ENCODE data around the gene LAMC1.

The LAMC1 gene

DNA sequence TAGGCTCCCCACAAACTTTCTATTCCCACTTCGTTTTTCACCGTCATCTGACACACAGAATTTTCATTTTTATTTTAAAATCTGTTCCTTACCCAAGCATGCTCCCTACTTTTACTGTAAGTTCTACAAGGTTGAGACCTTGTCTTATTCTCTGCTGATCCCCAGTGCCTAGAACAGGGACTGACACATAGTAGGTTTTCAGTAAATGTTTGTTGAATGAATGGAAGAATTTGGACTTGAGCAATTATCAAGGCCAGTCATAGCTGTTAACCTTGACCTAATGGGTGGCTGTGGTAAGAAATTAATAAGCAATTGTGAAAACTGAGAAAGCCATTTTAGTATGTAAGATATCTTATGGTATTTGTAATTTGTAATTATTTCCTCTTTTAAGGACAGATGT, 71.1 kb downstream of the LAMC1 start:
- no peak for DNase-seq (ENCODE audit: low spot score)
- TF ChIP-seq, protein P1, sequence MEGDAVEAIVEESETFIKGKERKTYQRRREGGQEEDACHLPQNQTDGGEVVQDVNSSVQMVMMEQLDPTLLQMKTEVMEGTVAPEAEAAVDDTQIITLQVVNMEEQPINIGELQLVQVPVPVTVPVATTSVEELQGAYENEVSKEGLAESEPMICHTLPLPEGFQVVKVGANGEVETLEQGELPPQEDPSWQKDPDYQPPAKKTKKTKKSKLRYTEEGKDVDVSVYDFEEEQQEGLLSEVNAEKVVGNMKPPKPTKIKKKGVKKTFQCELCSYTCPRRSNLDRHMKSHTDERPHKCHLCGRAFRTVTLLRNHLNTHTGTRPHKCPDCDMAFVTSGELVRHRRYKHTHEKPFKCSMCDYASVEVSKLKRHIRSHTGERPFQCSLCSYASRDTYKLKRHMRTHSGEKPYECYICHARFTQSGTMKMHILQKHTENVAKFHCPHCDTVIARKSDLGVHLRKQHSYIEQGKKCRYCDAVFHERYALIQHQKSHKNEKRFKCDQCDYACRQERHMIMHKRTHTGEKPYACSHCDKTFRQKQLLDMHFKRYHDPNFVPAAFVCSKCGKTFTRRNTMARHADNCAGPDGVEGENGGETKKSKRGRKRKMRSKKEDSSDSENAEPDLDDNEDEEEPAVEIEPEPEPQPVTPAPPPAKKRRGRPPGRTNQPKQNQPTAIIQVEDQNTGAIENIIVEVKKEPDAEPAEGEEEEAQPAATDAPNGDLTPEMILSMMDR (IDR thresholded peaks at IDR 0.05; ENCODE audit: extremely low read depth, missing control alignments), result no peak

DNA sequence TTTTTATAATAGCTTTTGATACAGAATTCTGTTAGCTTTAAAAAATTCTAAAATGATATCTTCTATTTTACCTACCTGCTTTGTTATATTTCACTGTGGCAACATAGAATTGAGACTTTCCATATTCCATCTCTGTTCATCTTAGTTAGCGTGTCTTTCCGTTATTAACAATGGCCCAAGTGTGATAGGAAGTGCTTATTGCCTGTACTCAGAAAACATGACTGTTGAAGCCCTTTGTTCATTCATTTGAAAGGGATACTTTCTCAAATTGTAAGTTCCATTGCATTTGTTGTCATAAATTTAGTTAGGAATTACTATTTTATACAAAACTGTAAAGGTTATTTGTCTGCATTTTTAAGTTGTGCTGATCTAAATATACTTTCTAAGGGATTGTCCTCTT, 73.1 kb downstream of the LAMC1 start:
- TF ChIP-seq, protein P1 (IDR thresholded peaks at IDR 0.05; ENCODE audit: extremely low read depth, missing control alignments), result no peak

DNA sequence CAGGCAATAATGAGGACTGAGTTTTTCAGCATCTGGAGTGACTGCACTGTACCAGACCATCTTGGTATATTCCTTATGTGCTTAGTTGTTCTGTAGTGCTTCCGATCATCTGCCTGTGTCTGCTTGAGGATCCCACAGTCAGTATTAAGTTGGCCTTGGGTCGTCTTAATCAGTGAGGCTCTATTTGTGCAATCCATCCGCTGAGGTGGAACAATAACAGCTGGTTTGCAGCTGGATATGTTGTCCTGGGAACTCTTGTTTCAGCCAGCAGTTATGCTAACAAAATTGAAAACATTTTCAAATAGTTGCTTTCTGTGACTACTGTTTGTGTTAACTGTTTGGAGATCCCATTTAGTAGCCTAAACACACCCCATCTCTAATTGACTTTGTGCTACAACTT, 73.7 kb downstream of the LAMC1 start:
- no peak for DNase-seq (ENCODE audit: low spot score)
- TF ChIP-seq, protein P1 (IDR thresholded peaks at IDR 0.05; ENCODE audit: extremely low read depth, missing control alignments), result no peak

More for the DNA sequence above, 73.1 kb downstream of the LAMC1 start:
- DNase-seq (ENCODE audit: low spot score), result no peak

DNA sequence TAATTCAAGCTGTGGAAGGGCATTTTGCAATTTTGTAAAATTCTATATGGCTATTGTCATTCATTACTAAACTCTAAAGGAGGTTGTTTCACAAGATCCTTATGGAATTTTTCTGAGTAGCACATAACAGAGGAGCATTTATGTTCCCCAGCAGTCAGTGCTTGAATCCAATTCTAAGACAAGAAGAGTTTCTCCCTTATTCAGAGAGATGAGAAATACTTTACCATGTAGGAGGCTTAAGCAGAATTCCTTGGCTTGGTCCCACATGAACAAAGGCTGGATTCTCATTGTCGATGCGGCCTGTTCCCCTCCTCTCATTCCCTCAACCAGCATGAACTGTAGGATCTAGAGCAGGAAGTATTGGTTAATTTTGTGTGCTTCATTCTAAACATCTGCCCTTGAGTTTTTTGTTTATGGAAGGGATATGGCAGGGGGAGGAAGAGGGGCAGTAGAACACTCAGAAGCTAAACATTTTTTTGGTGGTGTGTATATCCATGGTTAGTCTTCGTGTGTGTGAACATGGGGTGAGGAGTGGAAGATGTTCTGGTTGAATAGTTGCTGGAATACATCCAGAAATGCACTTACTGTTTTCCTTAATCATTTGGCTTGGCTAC, 74.3 kb downstream of the LAMC1 start:
- TF ChIP-seq, protein P1 (IDR thresholded peaks at IDR 0.05; ENCODE audit: extremely low read depth, missing control alignments), result no peak
- no peak for DNase-seq (ENCODE audit: low spot score)

DNA sequence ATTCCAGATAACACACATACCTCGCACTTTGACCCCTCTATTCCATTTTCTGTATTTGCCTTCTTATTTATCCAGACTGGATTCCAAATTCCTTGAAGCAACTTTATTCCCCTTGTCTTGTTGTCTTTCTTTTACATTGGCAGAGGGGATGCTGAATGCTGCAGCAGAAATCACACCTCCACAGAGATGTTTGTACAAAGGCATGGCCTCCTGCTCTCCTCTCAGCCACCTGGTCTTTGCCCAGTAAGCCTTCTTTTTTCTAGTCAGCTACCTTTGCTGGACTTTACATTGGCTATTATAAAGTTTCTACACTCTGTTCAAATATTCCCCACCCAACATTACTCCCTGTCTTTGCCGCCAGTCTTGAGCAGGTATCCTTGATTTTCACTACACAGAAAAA, 75.1 kb downstream of the LAMC1 start:
- TF ChIP-seq, protein P1 (IDR thresholded peaks at IDR 0.05; ENCODE audit: extremely low read depth, missing control alignments), result no peak
- DNase-seq (ENCODE audit: low spot score), result no peak

DNA sequence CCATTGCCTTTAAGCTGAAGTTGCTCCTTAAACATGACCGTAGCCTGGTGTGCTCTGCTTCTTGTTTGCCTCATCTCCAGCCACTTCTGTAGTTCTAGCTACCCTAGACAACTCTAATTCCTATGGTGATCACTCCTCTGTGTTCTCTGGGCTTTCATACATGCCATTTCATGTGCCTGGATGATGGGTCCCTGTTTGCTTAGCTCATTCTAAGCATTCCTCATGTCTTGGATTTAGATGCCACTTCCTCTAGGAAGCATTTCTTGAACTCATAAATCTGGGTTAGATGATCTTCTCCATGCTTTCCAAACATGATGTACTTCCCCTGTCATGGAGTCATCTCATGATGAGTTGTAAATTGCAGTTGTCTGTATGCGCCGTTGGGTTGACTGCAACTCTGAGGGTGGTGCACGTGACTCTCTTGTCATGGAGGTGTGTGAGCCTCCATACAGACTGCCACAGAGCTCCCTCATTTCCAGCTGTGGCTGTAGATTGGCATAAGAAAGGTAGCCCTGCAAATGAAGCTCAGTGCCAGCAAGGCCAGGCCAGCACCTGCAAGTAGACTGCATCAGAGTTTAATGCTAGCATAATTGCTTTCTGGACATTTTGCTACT, 77.2 kb downstream of the LAMC1 start:
- DNase-seq (ENCODE audit: low spot score), result no peak
- TF ChIP-seq, protein P1 (IDR thresholded peaks at IDR 0.05; ENCODE audit: extremely low read depth, missing control alignments), result no peak

DNA sequence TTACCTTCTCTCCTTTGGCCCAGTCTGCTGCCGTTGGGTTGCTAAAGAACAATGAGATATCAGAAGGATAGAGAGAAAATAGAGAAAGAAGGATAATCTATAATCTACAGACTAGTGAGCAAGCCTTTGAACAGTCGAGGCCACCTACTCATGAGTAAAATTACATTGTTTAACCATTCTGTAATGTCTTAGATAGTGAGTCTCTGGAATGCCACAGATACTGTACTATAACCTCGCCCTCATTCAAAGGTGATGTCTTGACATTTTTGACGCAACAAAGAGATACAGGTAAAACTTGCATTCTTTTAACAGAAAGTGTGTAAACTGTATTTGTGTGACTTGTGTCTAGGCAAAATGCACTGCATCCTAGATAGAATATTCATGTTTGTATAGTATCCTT, 77.9 kb downstream of the LAMC1 start:
- no peak for DNase-seq (ENCODE audit: low spot score)
- TF ChIP-seq, protein P1 (IDR thresholded peaks at IDR 0.05; ENCODE audit: extremely low read depth, missing control alignments), result no peak

All from GM20000 (cell line).